Calu3 (cell line): ENCODE measurements around the gene SV2C. TPM values are rescaled to one million over a fixed set of nuclear protein-coding genes. Genes with fewer than 3 reads are reported as not detected.

ENCODE experiments used
- BruUV-seq: library from RNA; stranded (reverse); fragments of 400-500 nt; replicated peaks from 2 replicates; lab custom pipeline; 2021; lab: Mats Ljungman, UMichigan
- CTCF ChIA-PET: fragments of 300-600 bp; sonication (Branson Sonifier 250); formaldehyde crosslinking; loops from one replicate; lab custom pipeline; 2022; ENCODE audit warnings: antibody characterized with exemption; lab: Charles Lee
- DNase-seq: peaks from one replicate; pipeline ENCODE4 v3.0.0; 2022
- H3K27ac Mint-ChIP-seq: one replicate; pipeline ENCODE4 v1.8.0; 2022; ENCODE audit warnings: mixed read lengths; ENCODE audit not compliant: unreplicated experiment
- H3K27me3 Mint-ChIP-seq: one replicate; pipeline ENCODE4 v1.8.0; 2022; ENCODE audit warnings: mixed read lengths; ENCODE audit not compliant: unreplicated experiment
- H3K36me3 Mint-ChIP-seq: one replicate; pipeline ENCODE4 v1.8.0; 2022; ENCODE audit warnings: mild to moderate bottlenecking, moderate library complexity, mixed read lengths; ENCODE audit not compliant: insufficient read depth, unreplicated experiment
- H3K4me1 Mint-ChIP-seq: one replicate; pipeline ENCODE4 v1.8.0; 2022; ENCODE audit warnings: mild to moderate bottlenecking, low read depth, mixed read lengths; ENCODE audit not compliant: unreplicated experiment
- H3K4me3 Mint-ChIP-seq: one replicate; pipeline ENCODE4 v1.8.0; 2022; ENCODE audit warnings: mild to moderate bottlenecking, low read depth, moderate library complexity, mixed read lengths; ENCODE audit not compliant: unreplicated experiment
- H3K9me3 Mint-ChIP-seq: one replicate; pipeline ENCODE4 v1.8.0; 2022; ENCODE audit warnings: low read depth, mixed read lengths; ENCODE audit not compliant: unreplicated experiment
- intact Hi-C: fragments of 100-400 bp; cut with micrococcal nuclease; formaldehyde crosslinking; loops from one replicate; pipeline ENCODE4 v1.10.0; 2022; ENCODE audit not compliant: unreplicated experiment
- total RNA-seq: library from RNA; stranded (reverse); gene quantifications from 2 replicates; pipeline ENCODE4 v1.2.3, GENCODE V29; 2022
- TF ChIP-seq, protein P1 (sequence below): fragments of 200-600 bp; IDR thresholded peaks from one replicate; pipeline ENCODE4 v1.8.0; 2022; ENCODE audit warnings: antibody characterized with exemption; ENCODE audit not compliant: unreplicated experiment

Gene SV2C
- total RNA-seq, 1 experiment from 2014 or later, result 0.90 TPM

DNA sequence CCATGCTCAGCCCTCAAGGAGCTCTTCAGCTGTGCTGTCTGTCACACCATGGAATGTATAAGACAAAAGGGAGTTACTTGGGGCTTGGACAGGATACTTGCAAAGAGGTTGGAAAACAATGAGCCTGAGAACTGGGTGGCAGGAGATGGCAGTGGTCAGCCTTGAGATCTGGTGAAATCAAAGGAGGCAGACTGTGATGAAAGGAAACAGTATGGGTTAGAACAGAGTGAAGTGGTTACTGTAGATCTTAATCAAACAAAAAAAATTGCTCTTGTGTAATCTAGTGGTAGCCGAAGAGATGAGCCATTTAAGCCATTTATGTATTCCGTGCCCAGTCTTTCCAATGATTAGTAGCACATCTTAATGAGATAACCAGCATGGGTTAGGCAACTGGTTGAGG is 142.2 kb downstream of the SV2C start:
- Mint-ChIP-seq H3K9me3 (no peaks in the 10 kb centered on the region), H3K27me3 (no peaks in the 10 kb centered on the region), H3K4me1 (peaks cover 10% of the 10 kb centered on the region), H3K4me3 (no peak overlapping the region), H3K36me3 (no peaks in the 10 kb centered on the region), H3K27ac (no peak overlapping the region)
- intact Hi-C loops, result no loop called here
- CTCF ChIA-PET, result no interaction called here
- DNase-seq, result no peak
- TF ChIP-seq, protein P1, sequence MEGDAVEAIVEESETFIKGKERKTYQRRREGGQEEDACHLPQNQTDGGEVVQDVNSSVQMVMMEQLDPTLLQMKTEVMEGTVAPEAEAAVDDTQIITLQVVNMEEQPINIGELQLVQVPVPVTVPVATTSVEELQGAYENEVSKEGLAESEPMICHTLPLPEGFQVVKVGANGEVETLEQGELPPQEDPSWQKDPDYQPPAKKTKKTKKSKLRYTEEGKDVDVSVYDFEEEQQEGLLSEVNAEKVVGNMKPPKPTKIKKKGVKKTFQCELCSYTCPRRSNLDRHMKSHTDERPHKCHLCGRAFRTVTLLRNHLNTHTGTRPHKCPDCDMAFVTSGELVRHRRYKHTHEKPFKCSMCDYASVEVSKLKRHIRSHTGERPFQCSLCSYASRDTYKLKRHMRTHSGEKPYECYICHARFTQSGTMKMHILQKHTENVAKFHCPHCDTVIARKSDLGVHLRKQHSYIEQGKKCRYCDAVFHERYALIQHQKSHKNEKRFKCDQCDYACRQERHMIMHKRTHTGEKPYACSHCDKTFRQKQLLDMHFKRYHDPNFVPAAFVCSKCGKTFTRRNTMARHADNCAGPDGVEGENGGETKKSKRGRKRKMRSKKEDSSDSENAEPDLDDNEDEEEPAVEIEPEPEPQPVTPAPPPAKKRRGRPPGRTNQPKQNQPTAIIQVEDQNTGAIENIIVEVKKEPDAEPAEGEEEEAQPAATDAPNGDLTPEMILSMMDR, result no peak
- BruUV-seq, result no TSS peak

DNA sequence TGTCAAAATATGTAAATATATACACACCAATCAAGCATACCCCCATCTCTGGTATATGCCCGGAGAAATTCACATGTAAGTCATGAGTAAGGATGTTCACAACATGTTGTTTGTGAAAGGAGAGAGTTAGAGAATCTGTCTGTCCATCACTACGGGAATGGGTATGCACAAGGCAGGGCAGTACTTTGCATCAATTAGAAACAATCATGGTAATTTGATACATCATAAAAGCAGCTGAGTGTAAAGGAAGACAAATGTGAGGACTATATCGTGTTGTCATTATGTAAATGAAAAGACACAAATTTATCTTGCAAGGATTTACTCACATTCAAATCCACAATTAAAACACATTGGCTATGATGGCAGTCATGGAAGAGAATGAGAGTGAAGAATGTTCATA is 146.7 kb downstream of the SV2C start:
- H3K9me3 Mint-ChIP-seq, result no peaks in the 10 kb centered on the region
- H3K4me1 Mint-ChIP-seq, result peaks cover 16% of the 10 kb centered on the region
- H3K4me3 Mint-ChIP-seq, result no peak overlapping the region
- BruUV-seq, result no TSS peak
- TF ChIP-seq, protein P1, result no peak
- H3K27me3 Mint-ChIP-seq, result no peaks in the 10 kb centered on the region
- H3K27ac Mint-ChIP-seq, result no peak overlapping the region
- intact Hi-C loops, result no loop called here
- CTCF ChIA-PET, result interaction anchor here (0.6 kb wide), 1 partner anchor 42 kb away, joined by 7 read pairs; no protein-coding TSS in a partner anchor
- no peak for DNase-seq
- no peaks in the 10 kb centered on the region for H3K36me3 Mint-ChIP-seq

DNA sequence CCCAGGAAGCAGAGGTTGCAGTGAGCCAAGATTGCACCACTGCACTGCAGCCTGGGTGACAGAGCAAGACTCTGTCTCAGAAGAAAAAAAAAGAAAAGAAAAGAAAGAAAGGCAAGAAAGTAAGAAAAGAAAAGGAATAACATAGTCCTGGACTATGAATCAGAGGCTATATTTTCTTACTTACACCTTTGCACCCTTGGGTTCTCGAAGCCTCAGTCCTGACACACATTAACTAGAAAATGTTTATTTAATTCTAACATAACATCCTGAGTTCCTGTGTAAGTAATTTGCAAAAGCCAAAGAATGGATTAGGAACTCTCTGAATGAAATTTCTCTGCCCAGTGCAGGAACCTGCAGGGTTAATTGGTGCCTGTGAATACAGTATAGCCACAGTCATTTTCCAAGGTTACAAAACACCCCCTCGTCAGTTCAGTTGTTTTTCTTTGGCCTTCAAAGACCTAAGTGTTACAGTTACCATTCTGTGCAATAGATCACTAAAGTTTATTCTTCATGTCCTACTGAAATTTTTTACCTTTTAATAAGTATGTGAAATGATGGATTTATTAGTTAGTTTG is 147.6 kb downstream of the SV2C start:
- no peaks in the 10 kb centered on the region for H3K36me3 Mint-ChIP-seq
- intact Hi-C loops, result no loop called here
- no peak overlapping the region for H3K27ac Mint-ChIP-seq
- BruUV-seq, result no TSS peak
- no peak for DNase-seq
- H3K4me1 Mint-ChIP-seq, result peaks cover 16% of the 10 kb centered on the region
- CTCF ChIA-PET, result no interaction called here
- H3K27me3 Mint-ChIP-seq, result no peaks in the 10 kb centered on the region
- no peak overlapping the region for H3K4me3 Mint-ChIP-seq
- TF ChIP-seq, protein P1, result no peak
- H3K9me3 Mint-ChIP-seq, result no peaks in the 10 kb centered on the region

DNA sequence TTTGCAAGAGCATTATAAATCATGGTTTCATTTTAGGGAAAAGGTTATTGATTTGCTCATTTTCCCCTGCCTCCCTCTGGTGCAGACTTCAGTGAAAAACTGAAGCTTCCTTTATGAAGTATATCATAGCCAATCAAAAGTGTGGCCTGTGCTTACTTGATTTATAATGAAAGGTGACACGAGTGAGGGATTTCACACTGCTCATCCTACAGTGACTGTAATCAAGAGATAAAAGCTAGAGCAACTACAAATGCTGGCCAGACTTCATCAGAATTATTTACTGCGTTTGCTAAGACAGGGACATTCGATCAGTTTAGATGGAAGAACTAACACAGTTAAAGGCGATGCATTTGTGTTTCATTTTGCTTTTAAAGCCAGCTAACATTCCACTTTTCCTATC is 151.5 kb downstream of the SV2C start:
- TF ChIP-seq, protein P1, result no peak
- peaks cover 13% of the 10 kb centered on the region for H3K4me1 Mint-ChIP-seq

More for the DNA sequence above, 151.5 kb downstream of the SV2C start:
- no peak overlapping the region for H3K27ac Mint-ChIP-seq
- no peaks in the 10 kb centered on the region for H3K9me3 Mint-ChIP-seq
- no peaks in the 10 kb centered on the region for H3K36me3 Mint-ChIP-seq
- no TSS peak for BruUV-seq
- DNase-seq, result no peak
- CTCF ChIA-PET, result interaction anchor here (0.7 kb wide), 1 partner anchor 159 kb away, joined by 6 read pairs; no protein-coding TSS in a partner anchor
- no peak overlapping the region for H3K4me3 Mint-ChIP-seq
- intact Hi-C loops, result no loop called here
- peaks cover 4% of the 10 kb centered on the region for H3K27me3 Mint-ChIP-seq
